B cell (primary cell): Measurements from ENCODE around the gene CLN6. TPM values are rescaled to one million over a fixed set of nuclear protein-coding genes. Genes with fewer than 3 reads are reported as not detected.

Experiments
- ATAC-seq: fragments of 200-7000 bp; cut with Tn5 transposase; one replicate; pipeline ENCODE4 v1.10.0; 2021; ENCODE audit warnings: low read depth, mild to moderate bottlenecking, moderate number of reproducible peaks, moderate library complexity
- CTCF ChIA-PET: fragments of 350-600 bp; sonication (Branson Sonifier 250); formaldehyde crosslinking; loops from one replicate; lab custom pipeline; 2021; ENCODE audit warnings: antibody characterized with exemption, inconsistent platforms; lab: Charles Lee
- POLR2A ChIA-PET: fragments of 350-600 bp; sonication (Branson Sonifier 250); formaldehyde crosslinking; loops from one replicate; lab custom pipeline; 2021; ENCODE audit warnings: antibody characterized with exemption; lab: Charles Lee
- DNase-seq: peaks from one replicate; pipeline ENCODE4 v3.0.0; 2013
- H2AFZ ChIP-seq: 2 replicates; pipeline ENCODE4 v1.6.1; 2012; ENCODE audit warnings: mild to moderate bottlenecking, low read depth, low read length; ENCODE audit not compliant: insufficient read depth, poor library complexity, severe bottlenecking
- H3K27ac ChIP-seq, 2 donors: 1 replicate in 1 of 2; 2 replicates in 1 of 2; pipeline ENCODE4 v1.5.1; 2012 to 2013; ENCODE audit warnings: low read length in 2 of 2, mild to moderate bottlenecking in 2 of 2, moderate library complexity in 1 of 2
- H3K27me3 ChIP-seq, 4 experiments: fragments of 200-600 bp in 1 of 4; sonication (generic) in 1 of 4; replicated peaks in 1 of 4; 1 replicate in 2 of 4; 2 replicates in 2 of 4; pipeline versions ENCODE4 v1.6.1 to v1.7.0; 2013 to 2016; ENCODE audit warnings: low read length in 3 of 4, mild to moderate bottlenecking in 2 of 4, mixed read lengths in 1 of 4, moderate library complexity in 1 of 4; ENCODE audit not compliant: insufficient read depth in 4 of 4, control insufficient read depth in 3 of 4; ENCODE audit errors: control extremely low read depth in 1 of 4
- H3K36me3 ChIP-seq, 2 experiments: replicated peaks in 1 of 2; 1 replicate in 1 of 2; 2 replicates in 1 of 2; pipeline versions ENCODE4 v1.6.1 to v1.7.1; 2013; ENCODE audit warnings: low read length in 1 of 2; ENCODE audit not compliant: insufficient read depth in 2 of 2, control insufficient read depth in 1 of 2; ENCODE audit errors: control extremely low read depth in 1 of 2, extremely low read depth in 1 of 2
- H3K4me1 ChIP-seq, 2 donors: fragments of 200-600 bp in 1 of 2; sonication (generic) in 1 of 2; 1 replicate in 1 of 2; 2 replicates in 1 of 2; pipeline versions ENCODE4 v1.5.1 to v1.6.1; 2013 to 2017; ENCODE audit warnings: low read length in 2 of 2; ENCODE audit not compliant: control insufficient read depth in 2 of 2, insufficient read depth in 2 of 2
- H3K4me2 ChIP-seq: replicated peaks from 2 replicates; pipeline ENCODE3; 2012; ENCODE audit warnings: mild to moderate bottlenecking, low read depth, low read length; ENCODE audit not compliant: poor library complexity, severe bottlenecking
- H3K4me3 ChIP-seq, 5 experiments: fragments of 200-600 bp in 1 of 5; sonication (generic) in 1 of 5; 1 replicate in 3 of 5; 2 replicates in 2 of 5; pipeline versions ENCODE4 v1.5.1 to v1.7.0; 2011 to 2016; ENCODE audit warnings: low read length in 4 of 5, mild to moderate bottlenecking in 4 of 5, low read depth in 2 of 5, control low read depth in 1 of 5, moderate library complexity in 1 of 5; ENCODE audit not compliant: insufficient read depth in 1 of 5; ENCODE audit errors: control extremely low read depth in 1 of 5, extremely low read depth in 1 of 5
- H3K79me2 ChIP-seq: fragments of 200-600 bp; sonication (generic); one replicate; pipeline ENCODE4 v1.6.0; 2016; ENCODE audit warnings: low read length; ENCODE audit not compliant: control insufficient read depth, insufficient read depth
- H3K9ac ChIP-seq: fragments of 200-600 bp; sonication (generic); 2 replicates; pipeline ENCODE4 v1.6.1; 2017; ENCODE audit warnings: mild to moderate bottlenecking, low read length, moderate library complexity
- H3K9me3 ChIP-seq, 3 donors: one replicate each; pipeline versions ENCODE4 v1.6.1 to v1.7.1; 2013; ENCODE audit warnings: low read length in 2 of 3; ENCODE audit not compliant: control insufficient read depth in 2 of 3, insufficient read depth in 1 of 3; ENCODE audit errors: control extremely low read depth in 1 of 3
- H4K20me1 ChIP-seq: 2 replicates; pipeline ENCODE4 v1.6.0; 2012; ENCODE audit warnings: mild to moderate bottlenecking, low read length; ENCODE audit not compliant: insufficient read depth, control insufficient read depth, poor library complexity, severe bottlenecking
- H3K27ac Mint-ChIP-seq: one replicate; pipeline ENCODE4 v1.8.0; 2021; ENCODE audit warnings: mixed read lengths
- H3K27me3 Mint-ChIP-seq: one replicate; pipeline ENCODE4 v1.8.0; 2021; ENCODE audit warnings: mixed read lengths
- H3K4me1 Mint-ChIP-seq: one replicate; pipeline ENCODE4 v1.8.0; 2021; ENCODE audit warnings: mixed read lengths
- H3K4me3 Mint-ChIP-seq: one replicate; pipeline ENCODE4 v1.8.0; 2021; ENCODE audit warnings: mixed read lengths
- H3K9me3 Mint-ChIP-seq: one replicate; pipeline ENCODE4 v1.8.0; 2022; ENCODE audit warnings: mixed read lengths; ENCODE audit not compliant: insufficient read depth
- EZH2 ChIP-seq: IDR thresholded peaks from 2 replicates; pipeline ENCODE4 v1.6.1; 2012; ENCODE audit warnings: borderline replicate concordance, low read depth, mild to moderate bottlenecking, moderate library complexity, low read length; ENCODE audit not compliant: insufficient read depth, poor library complexity, severe bottlenecking
- WGBS: methylation state at CpG from one replicate; pipeline ENCODE4 v1.1.5; 2013; ENCODE audit warnings: missing lambda C conversion rate; ENCODE audit not compliant: insufficient coverage; 5-methylcytosine and 5-hydroxymethylcytosine counted together
- intact Hi-C: fragments of 100-400 bp; cut with micrococcal nuclease; formaldehyde crosslinking; loops from one replicate; pipeline ENCODE4 v1.10.0; 2022
- polyA plus RNA-seq: library from polyadenylated mRNA; depleted of rRNA; stranded (reverse); fragments of >200 nt; gene quantifications from 2 replicates; pipeline ENCODE4 v1.2.3, GENCODE V29; 2012
- total RNA-seq, 2 donors: library from RNA; stranded (reverse); fragments of 120-200 nt in 1 of 2; gene quantifications; 1 replicate in 1 of 2; 2 replicates in 1 of 2; pipeline versions ENCODE4 v1.2.3 to v1.2.4, GENCODE V29; 2013 to 2022
- TF ChIP-seq, protein P1 (sequence below): fragments of 200-600 bp; IDR thresholded peaks from one replicate; pipeline ENCODE4 v1.8.0; 2022; ENCODE audit warnings: antibody characterized with exemption, mild to moderate bottlenecking

CLN6 gene
- total and polyA plus RNA-seq, 2 donors (not counting 1 experiment from before 2014, with no cell fraction given), result 22.8 TPM

DNA sequence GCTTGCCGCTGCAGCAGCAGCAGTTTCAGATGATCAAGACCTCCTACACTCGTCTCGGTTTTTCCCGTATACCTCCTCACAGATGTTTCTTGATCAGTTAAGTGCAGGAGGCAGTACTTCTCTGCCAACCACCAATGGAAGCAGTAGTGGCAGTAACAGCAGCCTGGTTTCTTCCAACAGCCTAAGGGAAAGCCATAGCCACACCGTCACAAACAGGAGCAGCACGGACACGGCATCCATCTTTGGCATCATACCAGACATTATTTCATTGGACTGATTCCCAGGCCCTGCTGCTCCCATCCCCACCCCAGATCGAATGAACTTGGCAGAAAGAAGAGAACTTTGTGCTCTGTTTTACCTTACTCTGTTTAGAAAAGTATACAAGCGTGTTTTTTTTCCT is 42.0 kb downstream of the CLN6 start:
- Histone ChIP-seq H3K4me1 (no peaks in the 10 kb centered on the region), H3K27me3 (no peaks in the 10 kb centered on the region), H3K27ac (no peak overlapping the region), H3K4me3 (no peak overlapping the region), H3K79me2 (no peaks in the 10 kb centered on the region), H3K36me3 (peaks cover 15 to 74% of the 10 kb centered on the region in 2 experiments), H2AFZ (no peak overlapping the region), H3K9me3 (no peaks in the 10 kb centered on the region), H3K4me2 (no peak overlapping the region), H4K20me1 (no peaks in the 10 kb centered on the region), H3K9ac (no peak overlapping the region)
- DNase-seq (no peak), ATAC-seq (no peak)
- Mint-ChIP-seq H3K9me3 (no peaks in the 10 kb centered on the region), H3K27ac (no peak overlapping the region), H3K27me3 (no peaks in the 10 kb centered on the region), H3K4me3 (no peak overlapping the region), H3K4me1 (peaks cover 6% of the 10 kb centered on the region)
- ChIA-PET POLR2A (no interaction called here), CTCF (no interaction called here)
- TF ChIP-seq EZH2, result no peak
- TF ChIP-seq, protein P1, sequence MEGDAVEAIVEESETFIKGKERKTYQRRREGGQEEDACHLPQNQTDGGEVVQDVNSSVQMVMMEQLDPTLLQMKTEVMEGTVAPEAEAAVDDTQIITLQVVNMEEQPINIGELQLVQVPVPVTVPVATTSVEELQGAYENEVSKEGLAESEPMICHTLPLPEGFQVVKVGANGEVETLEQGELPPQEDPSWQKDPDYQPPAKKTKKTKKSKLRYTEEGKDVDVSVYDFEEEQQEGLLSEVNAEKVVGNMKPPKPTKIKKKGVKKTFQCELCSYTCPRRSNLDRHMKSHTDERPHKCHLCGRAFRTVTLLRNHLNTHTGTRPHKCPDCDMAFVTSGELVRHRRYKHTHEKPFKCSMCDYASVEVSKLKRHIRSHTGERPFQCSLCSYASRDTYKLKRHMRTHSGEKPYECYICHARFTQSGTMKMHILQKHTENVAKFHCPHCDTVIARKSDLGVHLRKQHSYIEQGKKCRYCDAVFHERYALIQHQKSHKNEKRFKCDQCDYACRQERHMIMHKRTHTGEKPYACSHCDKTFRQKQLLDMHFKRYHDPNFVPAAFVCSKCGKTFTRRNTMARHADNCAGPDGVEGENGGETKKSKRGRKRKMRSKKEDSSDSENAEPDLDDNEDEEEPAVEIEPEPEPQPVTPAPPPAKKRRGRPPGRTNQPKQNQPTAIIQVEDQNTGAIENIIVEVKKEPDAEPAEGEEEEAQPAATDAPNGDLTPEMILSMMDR, result no peak
- intact Hi-C loops, result no loop called here
- WGBS, result 100% methylated on average over 7 of the region's 9 CpGs

DNA sequence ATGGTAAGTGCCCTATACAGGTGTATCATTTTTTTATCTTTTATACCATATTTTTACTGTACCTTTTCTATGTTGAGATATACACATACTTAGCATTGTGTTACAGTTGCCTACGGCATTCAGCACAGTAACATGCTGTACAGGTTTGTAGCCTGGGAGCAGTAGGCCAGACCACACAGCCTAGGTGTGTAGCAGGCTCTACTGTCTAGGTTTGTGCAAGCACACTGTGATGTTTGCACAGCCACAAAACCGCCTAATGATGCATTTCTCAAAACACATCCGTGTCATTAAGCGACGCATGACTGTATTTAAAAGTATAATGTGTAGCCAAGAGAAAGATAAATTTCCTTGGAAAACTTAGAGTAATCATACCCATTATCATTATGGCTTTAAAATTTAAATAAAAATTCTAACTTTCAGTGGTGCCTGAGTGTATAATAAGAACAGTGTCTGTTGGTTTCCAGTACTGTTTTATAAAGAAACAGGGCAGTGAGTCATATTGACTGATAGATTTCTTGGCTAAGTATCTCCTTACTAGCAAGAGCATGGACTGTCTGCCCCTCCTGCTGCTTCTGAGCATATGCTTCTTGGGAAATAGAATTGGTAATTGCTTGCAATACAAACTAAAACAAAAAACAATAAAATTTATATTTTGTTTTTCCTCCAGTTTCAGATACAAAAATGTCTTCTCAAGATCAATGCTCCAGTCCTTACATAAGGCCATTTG is 42.7 kb downstream of the CLN6 start:
- no peak overlapping the region for H3K9ac ChIP-seq
- intact Hi-C loops, result no loop called here
- no peak overlapping the region for H3K4me2 ChIP-seq
- Mint-ChIP-seq H3K27ac (no peak overlapping the region), H3K27me3 (no peaks in the 10 kb centered on the region), H3K9me3 (no peaks in the 10 kb centered on the region), H3K4me3 (no peak overlapping the region), H3K4me1 (peaks cover 6% of the 10 kb centered on the region)
- H3K9me3 ChIP-seq, result no peaks in the 10 kb centered on the region
- no peak overlapping the region for H2AFZ ChIP-seq
- H3K4me3 ChIP-seq, result no peak overlapping the region
- H3K79me2 ChIP-seq, result no peaks in the 10 kb centered on the region
- H4K20me1 ChIP-seq, result no peaks in the 10 kb centered on the region
- no peak overlapping the region for H3K27ac ChIP-seq
- H3K36me3 ChIP-seq, result peaks cover 11 to 71% of the 10 kb centered on the region in 2 experiments
- ATAC-seq (no peak), DNase-seq (no peak)
- POLR2A ChIA-PET, result no interaction called here
- H3K27me3 ChIP-seq, result no peaks in the 10 kb centered on the region
- TF ChIP-seq, protein P1, result no peak
- no peak for TF ChIP-seq EZH2
- WGBS, result 100% methylated on average over 1 of the region's 5 CpGs
- H3K4me1 ChIP-seq, result no peaks in the 10 kb centered on the region
- CTCF ChIA-PET, result no interaction called here
